Measurements from ENCODE around the gene SLC39A7. TPM values are rescaled to one million over a fixed set of nuclear protein-coding genes. Genes with fewer than 3 reads are reported as not detected.

Gene SLC39A7
- total and polyA plus RNA-seq, 4 donors, result 8.9 to 112 (median 71.1) TPM

- Histone ChIP-seq H3K27me3 (ENCODE audit: control insufficient read depth in 4 of 4, insufficient read depth in 4 of 4, low read length in 3 of 4) (no peaks in the 10 kb centered on the region), H3K9ac (ENCODE audit: low read depth in 1 of 2, low read length in 2 of 2) (no peak overlapping the region), H3K9me3 (ENCODE audit: control insufficient read depth in 4 of 4, low read length in 3 of 4) (no peaks in the 10 kb centered on the region), H3K36me3 (ENCODE audit: control insufficient read depth in 4 of 4, insufficient read depth in 3 of 4, low read depth in 1 of 4, low read length in 3 of 4) (no peaks in the 10 kb centered on the region), H3K4me3 (ENCODE audit: low read depth in 1 of 3, low read length in 3 of 3) (no peak overlapping the region), H3K27ac (ENCODE audit: low read depth in 1 of 2, low read length in 2 of 2) (no peak overlapping the region), H3K4me1 (ENCODE audit: control insufficient read depth in 4 of 4, insufficient read depth in 4 of 4, low read length in 3 of 4) (no peaks in the 10 kb centered on the region)
- 94% methylated on average over 10 of the region's 10 CpGs for WGBS
- TF ChIP-seq HNF4G (IDR thresholded peaks at IDR 0.05) (no peak), EGR1 (IDR thresholded peaks at IDR 0.05; ENCODE audit: low read depth in 2 of 2) (no peak), SP1 (IDR thresholded peaks at IDR 0.05) (no peak), ZBTB33 (IDR thresholded peaks at IDR 0.05) (no peak), NR2F2 (IDR thresholded peaks at IDR 0.05) (no peak), FOXA1 (IDR thresholded peaks at IDR 0.05) (no peak), REST (IDR thresholded peaks at IDR 0.05) (no peak), RAD21 (IDR thresholded peaks at IDR 0.05) (no peak), MAX (IDR thresholded peaks at IDR 0.05) (no peak), FOXA2 (IDR thresholded peaks at IDR 0.05) (no peak), RXRA (IDR thresholded peaks at IDR 0.05) (no peak), GABPA (IDR thresholded peaks at IDR 0.05 in 1 of 2, conservative IDR thresholded peaks at IDR 0.05 in 1 of 2) (no peak), HNF4A (conservative IDR thresholded peaks at IDR 0.05) (no peak), ATF3 (IDR thresholded peaks at IDR 0.05) (no peak), YY1 (IDR thresholded peaks at IDR 0.05) (no peak), JUND (IDR thresholded peaks at IDR 0.05) (no peak), TAF1 (conservative IDR thresholded peaks at IDR 0.05) (no peak), CTCF (IDR thresholded peaks at IDR 0.05; ENCODE audit: low read depth, low read length, missing input control) (no peak)
- DNase-seq (ENCODE audit: low spot score), result no peak
These were observed 31.1 kb upstream of the SLC39A7 start for GRCh38 chr6:33169291-33170175.

Data from liver (tissue), 9 donors.